HG02610 (cell line): ENCODE data around the gene LTBP1.

ENCODE experiments used
- ATAC-seq: cut with Tn5 transposase; IDR thresholded peaks from one replicate; pipeline ENCODE4 v1.9.1; 2021; ENCODE audit warnings: mild to moderate bottlenecking, moderate library complexity; ENCODE audit not compliant: unreplicated experiment

LTBP1 gene

GRCh38 chr2:33392366-33392765 is 445.6 kb downstream of the LTBP1 start:
- ATAC-seq, result no peak

- ATAC-seq, result no peak
Measured at GRCh38 chr2:33395034-33395433, 448.3 kb downstream of the LTBP1 start.

DNA sequence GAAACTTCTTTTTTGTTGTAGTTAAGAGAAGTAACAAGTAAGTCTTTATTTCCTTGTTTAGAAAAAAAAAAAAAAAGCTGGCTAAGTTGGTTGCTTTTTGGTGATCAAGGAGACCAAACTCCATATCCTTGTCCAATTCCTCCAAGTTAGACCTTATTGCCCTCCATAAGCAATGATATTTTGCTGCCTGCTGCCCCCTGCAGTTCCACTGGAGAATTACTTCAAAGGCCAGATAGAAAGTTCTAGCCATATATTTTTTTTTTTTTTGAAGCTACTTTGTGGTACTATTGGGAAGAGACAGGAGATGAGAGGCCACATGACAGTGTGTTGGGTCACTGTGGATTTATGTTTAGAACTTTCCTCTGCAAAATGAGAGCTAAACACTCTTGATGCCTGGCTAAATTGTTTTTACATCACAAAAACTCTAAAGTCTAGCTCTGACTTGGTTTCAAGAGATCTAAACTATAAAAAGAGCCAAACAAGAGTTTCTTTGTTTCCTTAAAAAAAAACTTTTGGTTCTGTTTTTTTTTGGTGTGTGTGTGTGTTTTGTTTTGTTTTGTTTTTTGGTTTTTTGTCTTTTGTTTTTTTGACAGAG is 449.0 kb downstream of the LTBP1 start:
- ATAC-seq, result no peak

DNA sequence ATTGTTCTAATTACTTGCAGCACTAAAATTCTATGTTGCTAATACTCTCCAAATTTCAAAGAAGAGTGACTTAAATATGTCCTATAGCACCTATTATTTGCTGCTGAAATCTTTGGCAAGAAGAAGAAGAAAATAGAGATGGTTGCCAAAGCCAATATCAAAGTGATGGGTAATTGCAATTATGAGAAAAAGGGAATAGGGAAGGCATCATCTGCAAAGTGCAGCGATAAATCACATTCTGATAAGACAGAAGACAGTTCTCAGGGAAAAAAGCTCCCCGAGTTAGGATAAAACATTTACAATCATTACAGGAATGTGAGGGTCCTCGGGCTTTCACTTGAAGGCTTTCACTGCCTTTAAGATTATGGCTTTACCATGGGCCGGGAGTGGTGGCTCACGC is 457.6 kb downstream of the LTBP1 start:
- no peak for ATAC-seq

DNA sequence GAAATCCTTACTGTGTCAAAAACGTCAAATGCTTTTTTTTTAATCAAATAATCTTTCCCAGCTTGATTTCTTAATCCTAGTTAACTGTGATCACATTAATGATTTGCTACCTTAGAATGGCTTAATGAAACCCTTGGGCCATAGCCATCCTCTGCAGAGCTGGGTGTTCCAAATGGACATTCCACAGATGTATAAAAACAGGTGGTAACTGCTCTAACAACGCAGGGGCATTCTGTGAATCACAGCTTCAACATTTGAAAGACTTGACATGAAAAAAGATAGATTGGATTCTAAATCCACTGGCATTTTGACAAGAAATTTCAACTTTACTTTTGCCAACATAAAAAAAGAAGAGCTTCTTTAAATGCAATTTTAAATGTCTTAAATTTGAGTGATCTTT is 459.9 kb downstream of the LTBP1 start:
- ATAC-seq, result no peak

GRCh38 chr2:33408109-33408508 is 461.4 kb downstream of the LTBP1 start:
- ATAC-seq, result no peak

- ATAC-seq, result no peak
Measured at GRCh38 chr2:33409417-33409955, 462.7 kb downstream of the LTBP1 start.

DNA sequence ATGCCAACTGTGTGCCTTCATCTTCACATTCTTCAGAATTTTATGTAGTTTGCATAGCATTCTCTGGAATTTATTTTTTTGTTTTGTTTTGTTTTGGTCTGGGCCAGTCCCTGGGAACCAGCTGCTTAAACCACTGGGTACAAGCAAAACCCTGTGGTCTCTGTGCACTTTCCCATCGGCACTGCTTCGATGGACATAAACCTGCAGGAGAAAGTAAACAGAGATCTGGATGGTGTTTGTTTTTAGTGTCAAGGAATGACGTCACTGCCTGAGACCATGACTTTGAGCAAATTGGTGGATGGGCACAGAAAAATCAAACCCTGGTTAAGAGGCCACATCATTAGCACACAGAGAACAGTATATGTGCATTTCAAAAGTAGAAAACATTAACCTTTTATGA is 465.0 kb downstream of the LTBP1 start:
- no peak for ATAC-seq

DNA sequence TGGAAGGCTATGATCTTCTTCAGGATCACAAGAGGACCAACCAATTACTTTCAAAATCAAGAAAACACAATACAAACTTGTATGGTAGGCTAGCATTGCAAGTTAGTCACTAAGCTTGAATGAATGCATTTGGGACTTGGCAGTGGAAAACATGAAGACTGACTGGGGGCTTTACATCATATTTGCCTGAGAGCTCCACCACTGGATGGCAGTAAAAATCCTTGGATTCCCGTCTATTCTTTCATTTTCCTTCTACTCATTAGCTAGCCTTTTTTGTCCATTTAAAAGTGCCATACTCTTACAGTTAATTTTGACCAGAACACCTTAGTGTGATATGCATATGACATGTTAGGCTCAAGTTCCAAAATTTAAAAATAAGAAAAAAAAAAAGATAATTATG is 466.2 kb downstream of the LTBP1 start:
- ATAC-seq, result no peak

DNA sequence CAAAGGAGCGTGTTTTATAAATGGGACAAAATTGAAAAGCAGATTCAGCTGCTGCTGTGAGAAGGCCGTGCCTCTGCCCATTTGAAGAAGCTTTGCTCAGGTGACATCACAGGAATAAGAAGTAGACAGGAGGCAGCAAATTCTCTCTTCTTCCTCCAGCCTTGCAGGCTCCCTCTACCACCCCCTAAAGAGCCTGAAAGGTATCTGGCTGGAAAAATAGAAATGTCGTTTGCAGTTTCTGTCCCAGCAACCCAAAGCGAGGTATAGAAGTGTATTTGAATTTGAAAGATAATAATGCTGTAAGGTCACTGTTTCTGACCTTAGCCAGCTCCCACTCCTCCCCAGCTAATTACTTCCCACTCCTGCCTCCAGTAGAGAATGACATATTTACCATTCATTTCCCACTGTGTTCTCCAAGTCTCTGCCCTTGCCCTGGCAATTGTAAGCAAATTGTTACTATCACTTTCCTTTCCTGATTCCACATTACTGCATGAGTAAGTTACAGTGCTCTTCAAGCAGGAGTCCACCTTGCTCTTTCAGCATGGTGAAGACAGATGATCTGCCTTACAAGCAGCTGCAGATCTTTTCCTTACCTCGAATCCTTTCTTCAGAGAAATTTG is 472.9 kb downstream of the LTBP1 start:
- no peak for ATAC-seq

DNA sequence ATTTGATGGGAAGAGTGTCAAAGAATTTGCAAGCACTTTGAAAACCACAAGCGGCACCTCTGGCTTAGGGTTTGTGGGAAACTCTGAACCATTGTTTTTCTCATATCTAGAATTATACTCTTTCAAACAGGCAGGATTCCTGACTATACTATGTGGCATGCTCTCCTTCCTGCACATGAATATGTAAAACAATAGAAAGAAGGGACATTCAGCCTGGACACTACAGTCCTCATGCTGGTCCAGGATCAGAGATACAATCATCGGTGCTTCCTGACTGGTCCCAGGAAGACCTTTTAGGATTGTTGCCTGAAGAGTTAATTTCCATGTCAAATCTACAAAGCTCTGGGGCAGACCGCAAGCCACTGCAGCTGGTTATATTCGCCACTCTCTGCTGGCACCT is 474.0 kb downstream of the LTBP1 start:
- ATAC-seq, result no peak

DNA sequence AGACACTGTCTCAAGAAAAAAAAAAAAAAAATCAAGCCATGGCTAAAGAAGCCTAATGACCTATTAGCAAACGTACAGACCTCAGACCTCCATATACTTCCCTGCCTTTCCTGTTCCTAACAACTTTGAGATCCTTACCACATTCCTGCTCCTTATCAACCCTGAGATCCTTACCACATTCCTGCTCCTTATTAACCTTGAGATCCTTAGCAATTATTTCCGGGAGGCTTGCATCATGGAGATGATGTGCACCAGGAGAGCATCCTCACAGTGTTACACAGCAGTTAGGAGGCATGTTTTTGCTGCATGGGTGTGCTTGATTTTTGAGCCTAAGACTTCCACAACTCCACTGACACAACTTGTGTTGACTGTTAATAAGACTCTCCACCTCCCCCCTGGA is 475.1 kb downstream of the LTBP1 start:
- ATAC-seq, result no peak

GRCh38 chr2:33425161-33425560 is 478.4 kb downstream of the LTBP1 start:
- ATAC-seq, result no peak

GRCh38 chr2:33425586-33426031 is 478.9 kb downstream of the LTBP1 start:
- ATAC-seq, result no peak

DNA sequence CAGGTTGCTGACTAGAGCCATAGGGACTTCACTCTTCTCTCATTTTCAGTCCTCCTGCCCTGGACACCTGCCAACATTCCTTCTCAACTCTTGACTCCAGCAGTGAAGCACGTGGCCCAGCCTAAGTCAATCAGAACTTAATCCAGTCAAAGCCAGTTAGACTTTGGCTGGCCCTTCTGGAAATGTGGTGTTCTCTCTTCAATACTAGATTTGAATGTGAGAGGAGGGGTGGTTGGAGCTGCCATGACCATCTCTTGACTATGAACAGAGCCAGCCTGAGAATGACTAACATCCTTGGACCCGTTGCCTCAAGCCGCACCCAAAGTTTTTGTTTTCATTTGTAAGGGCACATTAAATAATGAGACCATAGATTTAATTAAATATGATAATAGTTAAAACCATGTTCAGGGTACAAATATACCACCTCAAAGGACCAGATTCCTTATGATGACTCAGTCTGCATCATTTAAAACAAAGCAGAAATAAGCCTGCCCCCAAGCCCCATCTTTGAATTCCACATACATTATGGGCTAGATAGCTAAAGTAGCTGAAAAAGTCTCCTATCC is 480.0 kb downstream of the LTBP1 start:
- no peak for ATAC-seq

- ATAC-seq, result no peak
Measured at GRCh38 chr2:33430077-33430476, 483.3 kb downstream of the LTBP1 start.

DNA sequence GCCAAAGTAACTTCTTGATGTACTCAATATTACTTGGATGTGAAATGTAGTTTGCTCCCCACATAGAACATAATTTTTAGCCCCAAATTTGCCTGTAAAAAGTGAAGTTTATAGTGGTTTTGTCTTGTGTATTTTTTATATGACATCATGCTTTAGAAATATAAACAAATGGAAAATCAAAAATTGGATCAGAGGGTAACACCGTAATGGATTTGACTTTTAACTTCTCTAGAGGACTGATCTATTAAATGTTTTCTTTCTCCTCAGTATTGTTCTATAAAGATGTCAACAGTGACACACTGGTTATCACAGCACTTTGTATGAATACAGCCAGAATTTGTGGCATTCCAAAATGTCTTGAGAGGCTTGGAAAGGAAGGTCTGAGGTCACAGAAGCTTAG is 484.1 kb downstream of the LTBP1 start:
- no peak for ATAC-seq

DNA sequence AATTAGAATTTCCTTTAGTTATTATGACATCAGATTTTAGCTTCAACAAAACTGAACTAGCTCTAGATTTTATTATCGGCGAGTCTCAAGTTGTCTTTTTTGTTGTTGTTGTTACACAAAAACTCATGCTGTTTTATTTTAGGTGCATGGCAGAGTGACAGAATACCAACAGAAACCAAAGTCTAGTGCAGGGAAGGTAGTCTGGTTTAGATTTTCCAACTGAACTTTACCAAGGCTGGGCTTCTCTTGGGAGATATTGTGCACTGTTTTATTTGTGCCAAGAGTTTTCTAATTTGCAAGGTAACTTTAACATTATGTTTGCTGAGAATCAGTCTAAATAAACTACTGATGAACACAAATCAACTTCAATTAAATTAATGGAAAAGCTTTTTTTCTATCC is 486.1 kb downstream of the LTBP1 start:
- no peak for ATAC-seq

- ATAC-seq, result no peak
Measured at GRCh38 chr2:33433279-33434235, 486.8 kb downstream of the LTBP1 start.

- ATAC-seq, result no peak
Measured at GRCh38 chr2:33435518-33435917, 488.8 kb downstream of the LTBP1 start.

GRCh38 chr2:33436083-33436482 is 489.3 kb downstream of the LTBP1 start:
- ATAC-seq, result no peak
